ENCODE data around the gene C2CD4D.

DNA sequence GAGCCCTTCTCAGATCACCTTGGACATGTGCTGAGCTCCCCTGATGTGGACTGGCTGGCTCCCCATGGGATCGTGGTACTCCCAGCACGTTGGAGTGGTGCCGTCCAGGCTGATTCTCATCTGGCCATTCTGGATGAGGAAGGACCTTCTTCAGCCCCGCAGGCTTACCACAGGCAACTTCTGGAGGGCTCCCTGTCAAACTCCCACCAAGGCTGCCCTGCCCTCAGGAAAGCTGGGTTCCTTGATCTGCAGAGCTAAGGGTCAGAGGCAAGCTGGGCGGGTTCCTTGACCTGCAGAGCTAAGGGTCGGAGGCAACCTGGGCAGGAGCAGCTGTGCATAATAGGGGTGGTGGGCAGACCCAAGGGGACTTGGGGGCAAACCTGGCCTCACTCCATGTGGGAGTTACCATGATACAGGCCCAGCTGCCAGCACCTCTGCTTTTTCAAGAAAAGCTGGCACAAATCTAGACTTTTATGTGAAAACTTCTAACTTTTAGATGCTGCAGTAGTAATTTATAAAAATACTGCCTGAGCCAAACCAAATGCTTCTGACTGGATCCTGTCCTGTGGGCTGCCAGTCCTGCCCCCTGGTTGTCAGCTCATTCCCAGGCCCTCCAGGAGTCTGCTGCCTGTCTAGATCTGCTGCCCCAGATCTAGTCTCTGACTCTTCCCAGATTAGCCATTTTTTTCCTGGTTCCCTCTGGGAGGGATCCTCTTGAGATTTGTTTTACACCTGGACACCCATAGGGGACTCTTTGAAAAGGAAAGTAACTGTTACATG is 19.5 kb upstream of the C2CD4D start:
- TF ChIP-seq ZNF274 (IDR thresholded peaks at IDR 0.05; ENCODE audit: low read depth, low read length) (no peak), YY1 (IDR thresholded peaks at IDR 0.05; ENCODE audit: insufficient read depth, insufficient read length) (no peak)
